Glutamatergic neuron (in vitro differentiated cells): ENCODE data around the gene CCM2. TPM values are rescaled to one million over a fixed set of nuclear protein-coding genes. Genes with fewer than 3 reads are reported as not detected.

ENCODE experiments used
- DNase-seq: peaks from one replicate; pipeline ENCODE4 v3.0.0; 2022
- H3K27ac Mint-ChIP-seq: one replicate; pipeline ENCODE4 v1.8.0; 2020; ENCODE audit warnings: mild to moderate bottlenecking, mixed read lengths, inconsistent platforms; ENCODE audit not compliant: unreplicated experiment
- H3K27me3 Mint-ChIP-seq: one replicate; pipeline ENCODE4 v1.8.0; 2020; ENCODE audit warnings: mild to moderate bottlenecking, moderate library complexity, mixed read lengths, inconsistent platforms; ENCODE audit not compliant: unreplicated experiment
- H3K36me3 Mint-ChIP-seq: one replicate; pipeline ENCODE4 v1.8.0; 2020; ENCODE audit warnings: mild to moderate bottlenecking, mixed read lengths, inconsistent platforms; ENCODE audit not compliant: unreplicated experiment
- H3K4me1 Mint-ChIP-seq: one replicate; pipeline ENCODE4 v1.8.0; 2020; ENCODE audit warnings: mild to moderate bottlenecking, low read depth, mixed read lengths, inconsistent platforms; ENCODE audit not compliant: unreplicated experiment
- H3K4me3 Mint-ChIP-seq: one replicate; pipeline ENCODE4 v1.8.0; 2020; ENCODE audit warnings: mild to moderate bottlenecking, mixed read lengths, inconsistent platforms; ENCODE audit not compliant: unreplicated experiment
- H3K9me3 Mint-ChIP-seq: one replicate; pipeline ENCODE4 v1.8.0; 2020; ENCODE audit warnings: mild to moderate bottlenecking, moderate library complexity, mixed read lengths, inconsistent platforms; ENCODE audit not compliant: unreplicated experiment
- total RNA-seq: library from RNA; stranded (reverse); fragmentation: NEBNext Ultra II Directional; extraction: Animal tissue kit (Norgen Biotek cat#: 25700); gene quantifications from one replicate; pipeline ENCODE4 v1.2.1, GENCODE V29; 2021; ENCODE audit not compliant: unreplicated experiment
- TF ChIP-seq, protein P1 (sequence below): fragments of 200-600 bp; sonication (generic); IDR thresholded peaks from one replicate; pipeline ENCODE4 v1.5.0; 2021; ENCODE audit not compliant: partially characterized antibody, unreplicated experiment

The CCM2 gene
- total RNA-seq, 1 donor from 2014 or later, result 92.6 TPM

DNA sequence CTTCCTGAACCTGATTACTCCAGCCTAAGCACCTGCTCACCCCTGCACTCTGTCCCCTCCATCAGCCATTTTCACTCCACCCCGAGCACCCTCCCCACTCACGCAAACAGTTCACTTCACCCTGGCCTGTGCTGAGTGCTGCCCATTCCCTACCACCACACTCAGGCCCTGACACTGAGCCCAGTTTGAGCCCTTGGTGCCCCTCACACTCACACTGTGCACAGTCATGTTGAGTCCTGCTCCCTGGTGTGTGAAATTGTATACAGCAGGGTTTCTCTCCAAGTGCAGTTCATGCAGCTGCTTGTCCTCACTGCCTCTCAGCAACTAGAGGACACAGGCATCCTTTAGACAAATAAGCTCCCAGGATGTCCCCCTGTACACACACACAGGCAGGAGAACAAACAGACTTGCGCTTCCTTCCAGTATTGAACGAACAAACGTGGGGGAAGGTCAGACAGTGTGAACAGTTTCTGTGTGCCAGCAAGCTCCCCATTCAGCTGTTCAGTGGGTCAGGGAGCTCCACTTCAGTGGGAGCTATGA lies 28.0 kb upstream of the CCM2 start:
- H3K36me3 Mint-ChIP-seq, result no peaks in the 10 kb centered on the region
- peaks cover 2% of the 10 kb centered on the region for H3K4me1 Mint-ChIP-seq
- H3K4me3 Mint-ChIP-seq, result no peak overlapping the region
- H3K9me3 Mint-ChIP-seq, result no peaks in the 10 kb centered on the region
- no peak for DNase-seq
- H3K27ac Mint-ChIP-seq, result no peak overlapping the region
- TF ChIP-seq, protein P1, sequence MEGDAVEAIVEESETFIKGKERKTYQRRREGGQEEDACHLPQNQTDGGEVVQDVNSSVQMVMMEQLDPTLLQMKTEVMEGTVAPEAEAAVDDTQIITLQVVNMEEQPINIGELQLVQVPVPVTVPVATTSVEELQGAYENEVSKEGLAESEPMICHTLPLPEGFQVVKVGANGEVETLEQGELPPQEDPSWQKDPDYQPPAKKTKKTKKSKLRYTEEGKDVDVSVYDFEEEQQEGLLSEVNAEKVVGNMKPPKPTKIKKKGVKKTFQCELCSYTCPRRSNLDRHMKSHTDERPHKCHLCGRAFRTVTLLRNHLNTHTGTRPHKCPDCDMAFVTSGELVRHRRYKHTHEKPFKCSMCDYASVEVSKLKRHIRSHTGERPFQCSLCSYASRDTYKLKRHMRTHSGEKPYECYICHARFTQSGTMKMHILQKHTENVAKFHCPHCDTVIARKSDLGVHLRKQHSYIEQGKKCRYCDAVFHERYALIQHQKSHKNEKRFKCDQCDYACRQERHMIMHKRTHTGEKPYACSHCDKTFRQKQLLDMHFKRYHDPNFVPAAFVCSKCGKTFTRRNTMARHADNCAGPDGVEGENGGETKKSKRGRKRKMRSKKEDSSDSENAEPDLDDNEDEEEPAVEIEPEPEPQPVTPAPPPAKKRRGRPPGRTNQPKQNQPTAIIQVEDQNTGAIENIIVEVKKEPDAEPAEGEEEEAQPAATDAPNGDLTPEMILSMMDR, result no peak
- peaks cover 4% of the 10 kb centered on the region for H3K27me3 Mint-ChIP-seq

DNA sequence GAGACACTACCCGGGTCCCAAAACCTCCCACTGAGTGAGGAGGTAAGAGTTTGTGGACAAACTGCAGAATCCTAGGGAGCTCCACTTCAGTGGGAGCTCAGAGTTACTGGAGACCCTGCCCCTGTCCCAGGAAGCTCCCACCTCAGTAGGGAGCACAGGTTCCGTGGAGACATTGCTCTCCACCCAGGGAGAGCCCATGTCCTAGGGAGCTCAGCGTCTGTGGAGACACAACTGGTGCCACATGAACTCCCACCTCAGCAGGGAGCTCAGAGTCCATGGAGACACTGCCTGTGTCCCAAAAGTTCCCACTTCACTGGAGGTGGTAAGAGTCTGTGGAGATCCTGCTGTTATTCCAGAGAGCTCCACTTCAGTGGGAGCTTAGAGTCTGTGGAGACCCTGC lies 27.4 kb upstream of the CCM2 start:
- DNase-seq, result no peak
- Mint-ChIP-seq H3K27ac (no peak overlapping the region), H3K27me3 (peaks cover 4% of the 10 kb centered on the region), H3K36me3 (no peaks in the 10 kb centered on the region), H3K4me1 (peaks cover 2% of the 10 kb centered on the region), H3K4me3 (no peak overlapping the region), H3K9me3 (no peaks in the 10 kb centered on the region)
- TF ChIP-seq, protein P1, result no peak

DNA sequence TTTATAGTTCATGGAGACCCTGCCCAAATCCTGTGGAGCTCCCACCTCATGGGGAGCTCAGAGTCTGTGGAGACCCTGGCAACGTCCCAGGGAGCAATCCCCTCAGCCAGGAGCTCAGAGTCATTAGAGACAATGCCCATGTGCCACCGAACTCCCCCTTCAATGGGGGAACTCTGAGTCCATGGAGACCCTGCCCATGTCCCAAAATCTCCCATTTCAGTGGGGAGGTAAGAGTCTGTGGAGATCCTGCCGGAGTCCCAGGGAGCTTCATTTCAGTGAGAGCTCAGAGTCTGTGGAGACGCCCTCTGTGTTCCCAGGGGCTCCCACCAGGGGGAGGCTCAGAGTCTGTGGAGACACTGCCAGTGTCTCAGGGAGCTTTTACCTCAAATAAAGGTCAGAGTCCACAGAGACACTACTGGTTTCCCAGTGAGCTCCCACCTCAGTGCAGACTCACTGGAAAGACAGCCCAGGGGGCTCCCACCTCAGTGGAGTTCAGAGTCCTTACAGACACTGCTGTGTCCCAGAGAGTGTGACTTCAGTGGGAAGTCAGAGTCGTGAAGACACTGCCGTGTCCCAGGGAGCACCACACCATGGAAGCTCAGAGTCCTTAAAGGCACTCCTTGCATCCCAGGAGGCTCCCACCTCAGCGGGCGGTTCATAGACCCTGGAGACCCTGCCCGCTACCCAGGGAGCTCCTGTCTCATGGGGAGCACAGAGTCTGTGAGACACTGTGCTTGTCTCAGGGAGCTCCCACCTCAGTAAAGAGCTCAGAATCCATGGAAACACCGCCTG lies 26.2 kb upstream of the CCM2 start:
- peak; percentile 64 for DNase-seq
- H3K9me3 Mint-ChIP-seq, result no peaks in the 10 kb centered on the region
- TF ChIP-seq, protein P1, result no peak
- no peak overlapping the region for H3K4me3 Mint-ChIP-seq
- H3K36me3 Mint-ChIP-seq, result no peaks in the 10 kb centered on the region
- H3K4me1 Mint-ChIP-seq, result peaks cover 6% of the 10 kb centered on the region
- peaks cover 5% of the 10 kb centered on the region for H3K27me3 Mint-ChIP-seq
- H3K27ac Mint-ChIP-seq, result no peak overlapping the region

DNA sequence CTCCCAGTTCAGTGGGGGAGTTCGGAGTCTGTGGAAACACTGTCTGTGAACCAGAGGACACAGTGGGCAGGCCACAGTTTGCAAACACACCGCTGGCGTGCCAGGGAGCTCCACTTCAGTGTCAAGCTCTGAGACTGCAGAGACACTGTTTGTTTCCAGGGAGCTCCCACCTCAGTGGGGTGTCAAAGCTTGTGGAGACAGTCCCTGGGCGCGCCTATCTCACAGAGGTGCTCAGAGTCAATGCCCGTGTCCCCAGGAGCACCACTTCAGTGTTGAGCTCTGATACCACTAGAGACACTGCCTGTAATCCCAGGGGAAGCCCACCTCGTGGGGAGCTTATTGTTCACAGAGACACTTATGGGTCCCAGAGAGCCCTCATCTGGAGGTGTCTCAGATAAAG lies 25.5 kb upstream of the CCM2 start:
- TF ChIP-seq, protein P1, result no peak
- DNase-seq, result no peak
- Mint-ChIP-seq H3K4me1 (peaks cover 6% of the 10 kb centered on the region), H3K36me3 (no peaks in the 10 kb centered on the region), H3K27me3 (peaks cover 5% of the 10 kb centered on the region), H3K4me3 (no peak overlapping the region), H3K9me3 (no peaks in the 10 kb centered on the region), H3K27ac (no peak overlapping the region)
